ENCODE data around the gene GREB1.

Gene GREB1

DNA sequence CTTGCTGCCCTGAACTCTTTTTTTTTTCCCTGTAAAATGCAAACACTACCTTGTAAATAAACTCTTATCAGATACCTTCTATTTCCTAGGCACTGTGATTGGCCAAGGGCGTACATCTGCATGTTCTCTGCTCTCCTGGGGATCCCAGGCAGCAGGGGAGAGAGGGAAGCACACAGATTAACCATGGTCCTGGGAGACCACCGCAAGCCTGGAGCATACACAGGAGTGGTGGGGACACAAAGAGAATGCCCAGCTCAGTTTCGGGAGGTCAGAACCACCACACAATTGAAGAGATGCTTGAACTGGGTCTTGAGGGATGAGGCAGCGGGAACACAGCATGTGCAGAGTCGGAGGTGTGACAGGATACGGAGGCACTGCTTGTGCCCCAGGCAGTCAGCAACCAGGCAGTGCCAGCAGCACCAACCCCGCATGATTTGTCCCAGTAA, 2.1 kb downstream of the GREB1 start:
- in situ Hi-C loops (cut with HindIII; ENCODE audit: low sequenced_read_pairs), result no loop called here

DNA sequence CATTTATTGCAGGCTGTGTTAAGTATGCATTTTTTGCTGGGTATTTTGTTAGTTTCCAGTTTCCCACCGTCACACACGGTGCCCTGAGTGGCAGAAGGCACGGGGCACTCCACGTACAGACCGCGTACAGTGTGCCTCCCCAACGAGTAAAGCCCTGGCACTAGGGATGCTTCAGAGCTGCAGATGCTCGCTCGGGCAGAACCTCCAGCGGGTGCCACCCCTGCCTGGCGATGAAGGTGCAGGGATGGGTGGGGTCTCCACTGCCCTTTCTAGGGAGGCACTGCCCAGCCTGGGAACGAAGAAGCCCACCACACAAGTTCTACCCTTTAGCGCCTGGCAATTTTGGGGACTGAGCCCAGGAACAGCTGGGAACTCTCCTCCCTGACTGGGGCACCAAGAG, 4.1 kb downstream of the GREB1 start:
- in situ Hi-C loops (cut with HindIII; ENCODE audit: low sequenced_read_pairs), result no loop called here

DNA sequence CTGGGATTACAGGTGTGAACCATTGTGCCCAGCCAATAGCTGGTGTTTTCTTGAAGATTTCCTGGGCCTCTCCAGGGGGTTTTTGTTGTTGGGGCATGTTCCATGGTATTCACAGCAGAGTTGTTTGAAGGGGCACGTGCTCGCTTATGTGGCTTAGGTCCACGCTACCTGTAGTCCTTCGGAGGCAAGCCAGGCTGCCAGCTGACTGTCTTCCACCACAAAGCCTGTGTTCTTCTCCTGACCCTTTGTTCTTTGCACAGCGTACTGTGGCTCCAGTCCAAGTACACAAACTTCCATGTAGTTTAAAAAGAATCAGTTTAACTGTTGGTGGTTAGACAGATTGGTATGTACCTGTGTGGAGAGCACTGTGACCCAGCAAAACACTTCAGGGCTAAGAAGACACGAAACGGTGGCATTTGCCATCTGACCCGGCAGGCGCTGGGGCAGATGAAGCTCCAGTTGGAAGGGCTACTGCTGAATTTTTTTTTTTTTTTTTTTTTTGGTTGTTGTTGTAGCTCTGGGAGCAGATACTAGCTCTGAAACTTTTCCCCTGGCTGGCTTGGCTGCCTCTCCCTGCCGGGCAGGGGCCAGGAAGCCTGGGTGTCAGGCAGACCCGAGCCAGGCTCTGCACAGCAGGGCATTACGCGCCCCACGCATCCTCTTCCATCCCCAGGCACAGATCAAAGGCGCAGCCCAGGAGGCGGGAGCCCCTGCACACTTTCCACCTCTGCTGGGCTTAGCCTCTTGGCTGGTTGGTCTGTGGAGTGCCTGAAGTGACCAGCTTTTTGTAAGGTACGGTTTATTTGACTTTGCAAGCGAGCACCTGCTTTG, 5.7 kb downstream of the GREB1 start:
- in situ Hi-C loops (cut with HindIII; ENCODE audit: low sequenced_read_pairs), result no loop called here

DNA sequence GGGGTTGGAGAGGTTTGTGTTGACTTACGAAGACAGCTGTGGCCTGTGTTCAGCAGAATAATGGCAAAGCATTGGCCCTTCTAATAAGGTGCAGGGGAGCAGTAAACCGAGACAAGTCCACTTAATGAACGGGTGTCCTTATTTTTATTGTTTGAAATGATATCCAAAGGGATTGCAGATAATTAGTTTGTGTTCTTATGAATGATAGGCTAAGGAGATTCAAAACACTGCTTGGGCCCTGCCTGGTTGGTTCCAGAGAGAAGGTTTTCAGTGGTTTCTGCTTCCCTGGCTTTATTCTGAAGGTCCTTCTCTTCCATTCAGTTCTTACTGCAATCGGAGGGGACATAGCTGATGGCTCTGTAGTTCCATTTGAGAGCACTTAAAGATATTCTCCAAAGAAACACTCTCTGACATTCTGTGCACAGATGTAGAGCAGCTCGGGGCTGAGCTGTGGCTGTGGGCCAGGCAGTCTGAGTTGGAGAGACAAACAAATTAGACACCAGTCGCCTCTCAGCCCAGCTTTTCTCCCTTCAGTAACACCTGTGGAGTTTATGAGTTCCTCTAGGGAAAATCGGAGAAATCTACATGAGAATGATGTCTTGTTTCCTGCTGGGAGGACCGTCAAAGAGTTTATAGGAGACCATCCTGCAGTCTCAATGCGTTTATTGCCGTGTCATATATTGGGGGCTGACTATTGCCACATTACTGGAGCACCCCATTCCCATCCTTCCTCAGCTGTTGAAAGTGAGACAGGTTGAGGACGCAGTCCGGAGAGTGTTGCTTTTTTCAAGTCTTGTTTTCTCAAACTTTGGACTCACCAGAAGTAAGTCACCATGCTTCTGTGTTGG, 6.5 kb downstream of the GREB1 start:
- in situ Hi-C loops (cut with HindIII; ENCODE audit: low sequenced_read_pairs), result no loop called here

DNA sequence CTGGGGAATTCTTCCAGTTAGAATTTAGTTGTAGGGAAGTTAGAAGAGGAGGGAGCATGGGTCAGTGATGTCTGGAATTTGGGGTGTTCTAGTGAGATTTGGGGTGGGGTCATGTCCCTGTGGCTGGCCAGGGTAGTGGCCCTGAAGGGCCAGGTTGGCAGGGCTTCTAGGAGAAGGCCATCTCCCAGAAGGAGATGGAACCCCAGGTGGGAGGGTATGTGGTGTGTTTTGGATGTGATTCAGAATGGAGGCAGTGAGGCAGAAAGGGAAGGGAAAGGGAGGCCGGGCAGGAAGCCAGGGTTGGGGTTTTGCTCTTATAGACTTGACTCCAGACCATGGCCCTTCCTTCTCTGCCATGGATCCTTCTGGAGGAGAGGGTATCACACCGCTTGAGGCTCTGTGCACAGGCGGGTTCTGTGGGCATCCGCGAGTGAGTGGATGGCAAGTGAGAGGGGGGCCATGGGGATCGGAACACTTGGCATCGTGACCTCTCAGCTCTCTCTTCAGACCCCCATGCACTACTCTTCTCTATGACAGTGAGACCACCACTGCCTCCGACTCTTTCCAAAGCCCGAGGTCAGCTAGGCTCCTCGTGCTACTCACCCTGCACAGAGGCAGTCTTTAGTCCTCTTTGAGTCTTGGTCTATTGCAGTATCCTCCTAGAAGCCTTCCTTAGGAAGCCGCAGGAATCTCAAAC, 7.3 kb downstream of the GREB1 start:
- in situ Hi-C loops (cut with HindIII; ENCODE audit: low sequenced_read_pairs), result no loop called here

DNA sequence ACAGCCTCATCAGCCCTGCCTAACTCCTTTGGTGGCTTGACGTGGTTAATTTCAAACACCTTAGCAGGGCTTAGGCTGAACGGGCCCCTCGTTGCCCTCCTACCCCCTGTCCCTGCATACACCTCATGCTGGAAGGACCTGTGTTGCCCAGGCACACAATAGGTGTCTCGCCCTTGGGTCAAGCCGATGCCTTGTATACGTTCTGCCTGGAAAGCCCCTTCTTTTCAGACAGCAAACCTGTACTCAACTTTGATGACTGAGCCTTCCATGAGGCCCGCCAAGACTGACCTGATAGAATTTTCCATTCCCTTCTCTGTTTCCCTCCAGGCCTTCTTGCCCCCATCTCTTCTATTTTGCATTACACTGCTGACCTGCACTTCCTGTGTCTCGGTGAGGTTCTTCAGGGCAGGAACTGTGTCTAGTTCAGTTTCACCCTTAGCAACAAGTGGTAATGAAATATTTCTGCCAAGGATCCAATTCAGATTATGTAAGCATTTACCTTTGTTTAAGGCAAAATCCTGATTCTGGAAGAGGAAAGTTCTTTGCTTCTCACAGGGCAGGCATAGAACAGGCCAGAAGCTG, 7.9 kb downstream of the GREB1 start:
- in situ Hi-C loops (cut with HindIII; ENCODE audit: low sequenced_read_pairs), result no loop called here

DNA sequence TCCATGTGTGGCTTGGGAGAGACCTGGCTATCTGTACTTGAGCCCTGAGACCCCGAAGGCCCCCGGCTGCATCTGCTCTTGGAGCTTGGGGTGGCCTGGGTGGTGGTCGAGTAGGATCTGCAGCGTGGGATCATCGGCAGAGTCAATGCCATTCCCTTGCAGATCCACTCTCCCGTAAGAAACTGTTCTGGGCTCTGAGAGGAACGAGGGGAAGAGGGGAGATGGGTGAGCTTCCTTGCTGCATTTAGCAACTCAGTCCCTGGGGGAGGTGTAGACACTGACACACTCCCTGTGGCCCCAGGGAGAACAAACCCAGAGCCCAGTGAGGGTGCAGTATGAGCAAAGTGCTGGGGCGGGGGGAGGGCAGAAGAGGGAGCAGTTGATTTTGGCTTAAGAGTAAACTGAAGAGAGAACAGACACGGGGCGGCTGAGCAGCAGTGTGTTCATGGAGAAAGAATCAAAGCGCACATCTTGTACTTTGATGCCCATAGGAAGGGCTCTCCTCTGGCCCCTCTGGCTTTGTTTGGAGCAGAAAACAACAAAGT, 8.5 kb downstream of the GREB1 start:
- in situ Hi-C loops (cut with HindIII; ENCODE audit: low sequenced_read_pairs), result no loop called here

DNA sequence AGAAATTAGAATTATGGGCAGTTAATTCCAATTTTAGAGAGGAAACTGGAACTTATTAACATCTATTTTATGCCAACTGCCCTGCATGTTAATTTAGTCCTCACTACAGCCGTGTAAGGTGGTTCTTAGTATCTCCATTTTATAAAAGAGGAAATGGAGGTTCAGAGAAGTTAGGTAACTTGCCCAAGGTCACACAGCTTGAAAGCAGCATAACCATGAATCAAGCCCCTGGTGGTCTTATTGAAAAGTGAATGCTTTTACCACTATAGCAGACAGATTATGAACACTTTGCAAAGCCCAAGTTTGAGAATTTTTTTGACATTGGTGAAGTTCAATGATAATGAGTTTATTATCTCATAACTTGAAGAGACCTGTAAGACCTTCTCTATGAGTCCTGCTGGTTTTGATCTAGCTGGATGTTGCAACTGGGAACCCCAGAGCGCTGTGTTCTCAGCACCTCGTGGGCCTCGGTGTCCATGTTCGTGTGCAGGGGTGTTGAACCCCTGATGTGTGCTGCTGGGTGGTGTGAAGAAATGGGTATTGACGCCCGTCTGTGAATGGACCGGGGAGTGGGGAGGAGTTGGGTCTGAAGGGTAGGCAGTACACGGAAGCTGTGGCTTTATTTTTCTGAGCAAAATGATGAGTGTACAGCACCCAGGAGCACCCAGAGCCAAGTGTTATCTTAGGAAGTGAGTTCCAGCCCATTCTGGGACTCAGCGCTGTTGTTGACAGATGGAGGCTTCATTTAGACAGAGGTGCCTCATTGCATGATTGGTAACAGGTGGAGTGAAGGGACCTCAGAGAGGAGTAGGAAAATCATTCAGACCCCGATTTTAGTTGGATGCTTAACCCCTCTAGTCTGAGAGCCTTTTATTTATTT, 9.7 kb downstream of the GREB1 start:
- in situ Hi-C loops (cut with HindIII; ENCODE audit: low sequenced_read_pairs), result no loop called here

DNA sequence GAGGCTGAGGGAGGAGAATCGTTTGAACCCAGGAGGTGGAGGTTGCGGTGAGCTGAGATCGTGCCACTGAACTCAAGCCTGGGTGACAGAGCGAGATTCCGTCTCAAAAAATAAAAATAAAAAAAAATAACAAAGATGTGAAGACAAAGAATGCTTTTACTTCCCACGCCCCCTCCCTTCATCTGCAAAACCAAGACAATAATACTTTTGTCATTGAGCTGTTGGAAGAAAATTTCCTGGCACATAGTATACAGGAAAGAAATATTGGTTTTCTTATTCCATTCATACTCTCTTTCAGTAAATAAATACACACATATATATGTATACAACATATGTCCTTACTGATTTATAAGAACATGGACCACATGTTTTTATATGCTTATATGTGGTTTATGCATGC, 12.2 kb downstream of the GREB1 start:
- in situ Hi-C loops (cut with HindIII; ENCODE audit: low sequenced_read_pairs), result no loop called here

DNA sequence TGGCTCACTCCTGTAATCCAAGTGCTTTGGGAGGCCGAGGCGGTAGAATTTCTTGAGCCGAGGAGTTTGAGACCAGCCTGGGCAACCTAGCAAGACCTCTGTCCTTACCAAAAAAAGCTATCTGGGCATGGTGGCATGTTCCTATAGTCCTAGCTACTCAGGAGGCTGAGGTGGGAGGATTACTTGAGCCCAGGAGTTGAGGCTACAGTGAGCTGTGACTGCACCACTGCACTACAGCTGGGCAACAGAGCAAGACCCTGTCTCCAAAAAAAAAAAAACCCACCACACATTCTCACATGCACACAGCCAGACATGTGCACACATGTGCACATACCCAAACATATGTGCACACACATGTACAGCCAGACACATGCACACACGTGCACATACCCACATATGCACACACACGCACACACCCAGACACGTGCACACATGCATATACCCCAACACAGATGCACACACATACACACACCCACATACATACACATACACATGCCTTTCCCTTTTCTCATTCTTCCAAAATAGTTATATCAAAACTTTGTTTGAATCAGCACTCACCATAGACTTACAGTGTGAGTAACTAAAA, 14.2 kb downstream of the GREB1 start:
- in situ Hi-C loops (cut with HindIII; ENCODE audit: low sequenced_read_pairs), result no loop called here

DNA sequence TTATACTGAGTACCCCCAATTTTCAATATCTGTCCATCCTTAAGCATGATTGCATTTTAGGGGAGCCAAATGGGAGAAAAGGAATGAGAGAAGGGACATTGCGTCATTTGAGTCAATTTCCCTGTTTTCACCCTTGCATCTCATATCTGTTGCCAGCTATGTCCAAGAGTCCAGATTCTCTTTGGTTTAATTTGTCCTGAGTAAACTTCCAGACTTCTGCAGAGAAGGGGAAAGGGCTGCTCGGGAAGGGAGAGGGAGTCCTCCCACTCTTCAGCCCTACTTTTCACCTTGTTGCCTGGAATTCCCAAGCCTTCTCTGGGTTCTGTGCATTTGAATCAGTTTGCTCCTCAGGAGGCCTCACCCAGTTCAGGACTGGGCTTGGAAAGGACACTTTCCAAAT, 16.5 kb downstream of the GREB1 start:
- in situ Hi-C loops (cut with HindIII; ENCODE audit: low sequenced_read_pairs), result no loop called here

DNA sequence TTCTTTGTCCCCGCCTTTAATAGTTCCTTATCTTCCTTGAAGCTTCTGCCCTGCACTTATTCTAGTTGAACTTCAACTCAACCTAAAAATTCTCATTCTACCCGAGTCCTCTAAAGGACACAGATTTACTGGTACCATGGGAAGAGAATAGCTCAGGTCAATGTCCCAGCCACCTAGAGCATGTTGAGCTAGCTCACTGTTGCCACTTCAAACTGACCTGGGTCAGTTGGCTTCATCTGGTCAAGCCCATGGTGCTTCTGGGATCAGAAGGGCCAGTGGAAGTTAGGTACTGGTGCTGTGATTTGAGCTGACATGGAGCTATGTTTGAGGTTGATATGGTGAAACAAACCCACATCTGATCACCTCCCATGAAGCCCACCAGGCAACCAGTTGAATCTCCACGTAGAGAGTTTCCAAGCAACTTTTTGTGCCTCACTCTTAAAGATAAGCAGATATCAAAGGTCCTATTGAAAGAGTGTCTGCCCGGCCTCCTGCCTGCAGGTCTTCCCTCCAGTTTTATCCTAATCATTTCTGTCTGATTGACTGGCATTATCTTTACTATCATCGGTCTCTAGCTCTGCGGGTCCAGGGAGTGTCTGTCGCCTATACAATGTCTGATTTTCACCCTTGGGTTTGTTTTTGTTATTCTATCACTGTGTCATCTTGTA, 17.2 kb downstream of the GREB1 start:
- in situ Hi-C loops (cut with HindIII; ENCODE audit: low sequenced_read_pairs), result no loop called here

DNA sequence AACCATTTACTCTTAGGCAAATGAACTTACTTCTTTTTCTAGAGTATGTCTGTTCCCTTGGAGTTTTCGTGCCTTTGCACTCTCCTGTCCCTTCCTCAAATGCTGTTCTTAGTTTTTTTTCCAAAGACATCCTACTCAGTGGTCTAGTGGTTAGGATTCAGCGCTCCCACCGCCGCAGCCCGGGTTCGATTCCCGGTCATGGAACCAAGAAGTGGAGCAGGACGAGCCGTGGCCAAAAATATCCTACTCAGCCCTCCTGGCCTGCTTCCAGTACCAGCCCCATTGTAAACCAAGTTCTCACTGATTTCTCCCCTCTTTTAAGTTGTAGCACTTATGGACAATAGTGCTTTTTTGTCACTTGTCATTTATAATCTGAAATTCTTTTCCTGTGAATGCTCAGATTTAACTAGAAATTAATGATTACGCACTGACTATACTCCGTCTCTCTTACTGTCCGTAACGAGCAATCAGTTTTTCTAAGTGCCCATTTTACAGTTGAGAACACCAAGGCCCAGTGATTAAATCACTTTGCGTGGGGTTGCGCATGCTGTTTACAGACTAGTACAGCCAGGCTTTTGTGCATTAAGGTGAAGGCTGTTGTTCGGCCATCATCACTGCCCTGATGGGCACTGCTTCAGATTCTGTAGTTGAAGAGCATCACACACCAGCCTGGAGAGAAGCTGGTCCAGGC, 17.9 kb downstream of the GREB1 start:
- in situ Hi-C loops (cut with HindIII; ENCODE audit: low sequenced_read_pairs), result no loop called here

DNA sequence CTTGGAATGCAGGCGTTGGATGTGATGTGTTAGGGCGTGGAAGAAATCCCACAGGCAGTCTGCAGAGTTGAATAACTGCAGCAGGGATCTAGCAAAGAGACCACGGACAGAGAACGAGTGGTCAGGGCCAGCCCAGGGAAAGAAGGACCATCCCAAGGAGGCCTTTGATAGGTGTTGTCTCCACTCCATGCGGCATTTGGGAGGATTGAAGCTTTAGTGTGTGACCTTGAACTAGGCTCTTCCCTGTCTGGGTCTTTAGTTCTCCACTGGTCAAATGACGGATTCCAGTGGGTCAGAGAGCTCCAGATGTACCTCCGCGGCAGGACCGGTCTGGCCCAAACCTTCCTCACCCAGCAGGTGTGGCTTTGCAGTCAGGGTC, 18.4 kb downstream of the GREB1 start:
- in situ Hi-C loops (cut with HindIII; ENCODE audit: low sequenced_read_pairs), result no loop called here

DNA sequence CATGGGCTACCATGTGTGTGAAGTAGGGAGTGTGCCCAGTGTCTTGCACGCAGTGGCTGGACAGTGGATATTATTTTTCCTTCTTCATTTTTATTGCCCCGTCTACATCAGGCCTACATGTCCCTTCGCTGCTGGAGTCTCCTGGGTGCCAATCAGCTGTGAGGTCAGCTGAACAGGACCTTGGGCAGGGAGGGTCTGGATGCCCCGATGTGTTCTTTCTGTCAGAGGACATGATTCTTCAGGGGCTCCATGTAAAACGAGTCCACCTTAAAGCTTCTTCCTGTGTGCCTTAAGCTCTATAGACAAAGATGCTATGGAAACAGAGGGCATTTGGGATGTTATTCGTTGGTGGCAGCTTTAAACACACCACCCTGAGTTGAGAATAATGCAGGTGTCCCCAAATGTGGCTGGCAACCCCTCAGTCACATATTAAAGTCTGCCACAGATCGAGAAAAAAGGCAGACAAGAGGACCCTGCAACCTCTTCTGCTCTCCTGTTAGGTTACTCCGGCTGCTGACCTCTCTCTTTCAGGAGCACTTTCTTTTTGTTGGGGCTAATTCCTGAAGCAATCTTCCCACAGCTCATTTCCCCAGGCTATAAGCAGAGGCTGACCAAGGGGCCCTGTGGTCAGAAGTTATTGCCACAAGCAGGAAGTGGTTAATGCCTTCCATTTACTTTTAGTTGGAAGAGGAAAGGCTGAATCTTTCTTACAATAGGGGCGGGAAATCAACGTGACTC, 20.0 kb downstream of the GREB1 start:
- in situ Hi-C loops (cut with HindIII; ENCODE audit: low sequenced_read_pairs), result no loop called here

DNA sequence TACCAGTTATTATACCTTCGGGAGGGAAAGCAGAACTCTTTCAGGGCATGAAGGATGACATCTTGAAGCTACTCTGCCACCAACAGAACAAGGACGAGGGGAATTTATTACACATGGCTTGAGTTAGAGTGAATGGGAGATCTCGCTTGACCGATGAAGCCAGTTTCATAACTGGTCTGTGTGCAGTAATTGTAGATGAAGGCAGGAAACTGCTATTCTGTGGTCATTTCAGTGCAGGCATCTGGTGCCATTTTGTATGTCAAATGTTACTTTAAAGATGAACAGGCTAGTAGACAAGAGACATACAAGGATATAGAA, 20.5 kb downstream of the GREB1 start:
- in situ Hi-C loops (cut with HindIII; ENCODE audit: low sequenced_read_pairs), result no loop called here

DNA sequence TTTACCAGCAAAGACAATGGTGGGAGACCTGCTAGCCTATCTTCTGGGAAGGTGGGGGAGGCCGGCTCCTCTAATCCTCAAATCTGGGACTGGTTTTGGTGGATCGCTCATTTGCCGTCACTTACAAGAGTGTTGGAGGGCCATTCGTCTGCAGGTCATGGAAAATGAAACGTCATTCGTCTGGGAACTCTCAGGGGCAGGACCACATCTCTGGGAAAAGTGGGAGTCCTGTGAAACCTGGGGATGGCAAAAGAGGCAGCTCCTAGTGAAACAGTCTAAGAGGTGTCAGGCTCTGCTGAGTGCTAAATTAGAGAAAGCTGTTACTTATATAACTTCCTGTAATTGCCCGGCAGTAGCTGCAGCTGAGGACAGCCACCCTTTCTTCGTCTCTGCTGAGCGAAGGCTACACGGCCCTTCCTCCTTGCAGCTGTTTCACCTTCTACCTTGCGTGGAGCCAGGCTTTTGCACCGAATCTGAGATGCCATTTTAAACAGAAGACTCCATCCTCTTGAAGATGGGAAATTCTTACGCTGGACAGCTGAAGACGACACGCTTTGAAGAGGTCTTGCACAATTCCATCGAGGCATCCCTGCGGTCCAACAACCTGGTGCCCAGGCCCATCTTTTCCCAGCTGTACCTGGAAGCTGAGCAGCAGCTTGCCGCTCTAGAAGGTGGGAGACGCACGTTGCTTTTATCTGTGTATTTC, 22.4 kb downstream of the GREB1 start:
- in situ Hi-C loops (cut with HindIII; ENCODE audit: low sequenced_read_pairs), result no loop called here
